ENCODE measurements around the gene SHBG.
"Not testable (repeated sequence)": the region's sequence is repeated elsewhere in the genome, so short reads cannot be mapped to it uniquely, and the experiment has no call there.

The SHBG gene

GRCh38 chr17:7626307-7626706, 3.6 kb upstream of the SHBG start:
- no peaks in the 10 kb centered on the region for H3K9me3 Mint-ChIP-seq
- no peak for DNase-seq
- peaks cover 14% of the 10 kb centered on the region for H3K4me1 Mint-ChIP-seq
- peak overlapping the region; percentile 82 for H3K4me3 Mint-ChIP-seq
- ATAC-seq: no peak
- H3K36me3 Mint-ChIP-seq (ENCODE audit: low read depth): no peaks in the 10 kb centered on the region
- H3K27ac Mint-ChIP-seq: no peak overlapping the region
- no peaks in the 10 kb centered on the region for H3K27me3 Mint-ChIP-seq

GRCh38 chr17:7626956-7627249, 3.0 kb upstream of the SHBG start:
- no peaks in the 10 kb centered on the region for H3K9me3 Mint-ChIP-seq
- peaks cover 14% of the 10 kb centered on the region for H3K4me1 Mint-ChIP-seq
- ATAC-seq: no peak
- H3K27me3 Mint-ChIP-seq: no peaks in the 10 kb centered on the region
- no peaks in the 10 kb centered on the region for H3K36me3 Mint-ChIP-seq (ENCODE audit: low read depth)
- H3K27ac Mint-ChIP-seq: no peak overlapping the region
- no peak for DNase-seq
- peak overlapping the region; percentile 82 for H3K4me3 Mint-ChIP-seq

- DNase-seq: peak; percentile 87
- Mint-ChIP-seq H3K4me1 (peaks cover 14% of the 10 kb centered on the region), H3K4me3 (peak within 1 kb of the TSS; percentile 82), H3K36me3 (ENCODE audit: low read depth) (no peaks in the 10 kb centered on the region), H3K9me3 (no peaks in the 10 kb centered on the region), H3K27ac (peak within 1 kb of the TSS; percentile 31), H3K27me3 (no peaks in the 10 kb centered on the region)
- peak; percentile 95 for ATAC-seq
Observed at GRCh38 chr17:7627250-7628121, 2.4 kb upstream of the SHBG start, which contains the start of gene SAT2. TSS of gene SAT2 (minus strand) at chr17:7627821. CDS start at chr17:7627635, 186 bp downstream.

- no peaks in the 10 kb centered on the region for H3K27me3 Mint-ChIP-seq
- peaks cover 10% of the 10 kb centered on the region for H3K4me1 Mint-ChIP-seq
- ATAC-seq: no peak
- H3K27ac Mint-ChIP-seq: no peak overlapping the region
- H3K9me3 Mint-ChIP-seq: no peaks in the 10 kb centered on the region
- no peak overlapping the region for H3K4me3 Mint-ChIP-seq
- no peaks in the 10 kb centered on the region for H3K36me3 Mint-ChIP-seq (ENCODE audit: low read depth)
- no peak for DNase-seq
Observed at GRCh38 chr17:7631398-7632380, 1.8 kb downstream of the SHBG start.

- Mint-ChIP-seq H3K36me3 (ENCODE audit: low read depth) (no peaks in the 10 kb centered on the region), H3K27me3 (no peaks in the 10 kb centered on the region), H3K4me3 (no peak overlapping the region), H3K4me1 (peaks cover 5% of the 10 kb centered on the region), H3K9me3 (no peaks in the 10 kb centered on the region), H3K27ac (no peak overlapping the region)
- peak; percentile 28 for DNase-seq
- ATAC-seq: peak; percentile 34
Observed at GRCh38 chr17:7632492-7632894, 2.6 kb downstream of the SHBG start.

GRCh38 chr17:7633093-7633492, 3.2 kb downstream of the SHBG start:
- H3K9me3 Mint-ChIP-seq: no peaks in the 10 kb centered on the region
- no peak overlapping the region for H3K27ac Mint-ChIP-seq
- H3K4me3 Mint-ChIP-seq: no peak overlapping the region
- ATAC-seq (no peak), DNase-seq (no peak)
- peaks cover 2% of the 10 kb centered on the region for H3K4me1 Mint-ChIP-seq
- H3K36me3 Mint-ChIP-seq (ENCODE audit: low read depth): no peaks in the 10 kb centered on the region
- H3K27me3 Mint-ChIP-seq: no peaks in the 10 kb centered on the region

- DNase-seq (peak; percentile 39), ATAC-seq (peak; percentile 26)
- no peaks in the 10 kb centered on the region for H3K36me3 Mint-ChIP-seq (ENCODE audit: low read depth)
- no peaks in the 10 kb centered on the region for H3K4me1 Mint-ChIP-seq
- H3K9me3 Mint-ChIP-seq: no peaks in the 10 kb centered on the region
- no peaks in the 10 kb centered on the region for H3K27me3 Mint-ChIP-seq
- no peak overlapping the region for H3K4me3 Mint-ChIP-seq
- H3K27ac Mint-ChIP-seq: no peak overlapping the region
Observed at GRCh38 chr17:7634384-7634783, 4.4 kb downstream of the SHBG start.

- ATAC-seq (no peak), DNase-seq (no peak)
- Mint-ChIP-seq H3K4me1 (no peaks in the 10 kb centered on the region), H3K9me3 (no peaks in the 10 kb centered on the region), H3K4me3 (no peak overlapping the region), H3K36me3 (ENCODE audit: low read depth) (no peaks in the 10 kb centered on the region), H3K27me3 (peaks cover 3% of the 10 kb centered on the region), H3K27ac (no peak overlapping the region)
Observed at GRCh38 chr17:7636163-7636562, 6.2 kb downstream of the SHBG start.

GRCh38 chr17:7640783-7641182, 10.8 kb downstream of the SHBG start:
- ATAC-seq: no peak

GRCh38 chr17:7641635-7642034, 11.7 kb downstream of the SHBG start:
- DNase-seq; H3K9me3 Mint-ChIP-seq; H3K27ac Mint-ChIP-seq; H3K27me3 Mint-ChIP-seq; H3K4me3 Mint-ChIP-seq; H3K4me1 Mint-ChIP-seq; H3K36me3 Mint-ChIP-seq (ENCODE audit: low read depth); ATAC-seq: not testable (repeated sequence)

More at GRCh38 chr17:7640783-7641182, 10.8 kb downstream of the SHBG start:
- no peak for DNase-seq
- Mint-ChIP-seq H3K4me3 (no peak overlapping the region), H3K4me1 (no peaks in the 10 kb centered on the region), H3K27me3 (peaks cover 4% of the 10 kb centered on the region), H3K27ac (no peak overlapping the region), H3K36me3 (ENCODE audit: low read depth) (no peaks in the 10 kb centered on the region), H3K9me3 (no peaks in the 10 kb centered on the region)

GRCh38 chr17:7644775-7645174, 14.8 kb downstream of the SHBG start:
- peaks cover 20% of the 10 kb centered on the region for H3K27me3 Mint-ChIP-seq

GRCh38 chr17:7646457-7646856, 16.5 kb downstream of the SHBG start:
- peaks cover 9% of the 10 kb centered on the region for H3K4me1 Mint-ChIP-seq
- H3K4me3 Mint-ChIP-seq: no peak overlapping the region
- DNase-seq: no peak
- no peaks in the 10 kb centered on the region for H3K9me3 Mint-ChIP-seq
- ATAC-seq: no peak
- H3K36me3 Mint-ChIP-seq (ENCODE audit: low read depth): no peaks in the 10 kb centered on the region
- H3K27ac Mint-ChIP-seq: no peak overlapping the region
- H3K27me3 Mint-ChIP-seq: peaks cover 31% of the 10 kb centered on the region

More at GRCh38 chr17:7644775-7645174, 14.8 kb downstream of the SHBG start:
- Mint-ChIP-seq H3K27ac (no peak overlapping the region), H3K4me3 (no peak overlapping the region), H3K9me3 (no peaks in the 10 kb centered on the region), H3K36me3 (ENCODE audit: low read depth) (no peaks in the 10 kb centered on the region), H3K4me1 (peaks cover under 1% of the 10 kb centered on the region)
- DNase-seq: no peak
- no peak for ATAC-seq

- H3K4me3 Mint-ChIP-seq: no peak overlapping the region
- peaks cover 9% of the 10 kb centered on the region for H3K4me1 Mint-ChIP-seq
- H3K9me3 Mint-ChIP-seq: no peaks in the 10 kb centered on the region
- ATAC-seq (no peak), DNase-seq (no peak)
- H3K27ac Mint-ChIP-seq: no peak overlapping the region
- no peaks in the 10 kb centered on the region for H3K36me3 Mint-ChIP-seq (ENCODE audit: low read depth)
- H3K27me3 Mint-ChIP-seq: peaks cover 33% of the 10 kb centered on the region
Observed at GRCh38 chr17:7647018-7647417, 17.1 kb downstream of the SHBG start.

- Mint-ChIP-seq H3K4me1 (peaks cover 9% of the 10 kb centered on the region), H3K9me3 (no peaks in the 10 kb centered on the region), H3K4me3 (peak within 1 kb of the TSS; percentile 76), H3K36me3 (ENCODE audit: low read depth) (no peaks in the 10 kb centered on the region), H3K27ac (no peak within 1 kb of the TSS), H3K27me3 (peaks cover 46% of the 10 kb centered on the region)
- ATAC-seq (peak; percentile 90), DNase-seq (peak; percentile 70)
Observed at GRCh38 chr17:7650509-7651096, 20.7 kb downstream of the SHBG start, which contains the start of gene ATP1B2. TSS of gene ATP1B2 (plus strand) at chr17:7650926. CDS start at chr17:7651519, 593 bp downstream.

Data from activated naive CD8-positive, alpha-beta T cell treated with anti-CD3 and anti-CD28 coated beads, Interleukin-2, amount 50 U/mL, for 24 hours (primary cell).